GM18951 (cell line): ENCODE measurements around the gene LMCD1.

Experiments
- POLR2A ChIP-seq: IDR thresholded peaks from 4 replicates; pipeline ENCODE4 v1.6.1; 2011; ENCODE audit warnings: mild to moderate bottlenecking; ENCODE audit not compliant: insufficient read length, insufficient read depth; ENCODE audit errors: extremely low read depth
- in situ Hi-C: fragments of 300-500 bp; cut with MboI; formaldehyde crosslinking; loops from one replicate; pipeline ENCODE4 v1.12.0; 2022; ENCODE audit warnings: low sequenced_read_pairs, mixed read lengths, inconsistent platforms; ENCODE audit not compliant: unreplicated experiment

LMCD1 gene, protein sequence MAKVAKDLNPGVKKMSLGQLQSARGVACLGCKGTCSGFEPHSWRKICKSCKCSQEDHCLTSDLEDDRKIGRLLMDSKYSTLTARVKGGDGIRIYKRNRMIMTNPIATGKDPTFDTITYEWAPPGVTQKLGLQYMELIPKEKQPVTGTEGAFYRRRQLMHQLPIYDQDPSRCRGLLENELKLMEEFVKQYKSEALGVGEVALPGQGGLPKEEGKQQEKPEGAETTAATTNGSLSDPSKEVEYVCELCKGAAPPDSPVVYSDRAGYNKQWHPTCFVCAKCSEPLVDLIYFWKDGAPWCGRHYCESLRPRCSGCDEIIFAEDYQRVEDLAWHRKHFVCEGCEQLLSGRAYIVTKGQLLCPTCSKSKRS

DNA sequence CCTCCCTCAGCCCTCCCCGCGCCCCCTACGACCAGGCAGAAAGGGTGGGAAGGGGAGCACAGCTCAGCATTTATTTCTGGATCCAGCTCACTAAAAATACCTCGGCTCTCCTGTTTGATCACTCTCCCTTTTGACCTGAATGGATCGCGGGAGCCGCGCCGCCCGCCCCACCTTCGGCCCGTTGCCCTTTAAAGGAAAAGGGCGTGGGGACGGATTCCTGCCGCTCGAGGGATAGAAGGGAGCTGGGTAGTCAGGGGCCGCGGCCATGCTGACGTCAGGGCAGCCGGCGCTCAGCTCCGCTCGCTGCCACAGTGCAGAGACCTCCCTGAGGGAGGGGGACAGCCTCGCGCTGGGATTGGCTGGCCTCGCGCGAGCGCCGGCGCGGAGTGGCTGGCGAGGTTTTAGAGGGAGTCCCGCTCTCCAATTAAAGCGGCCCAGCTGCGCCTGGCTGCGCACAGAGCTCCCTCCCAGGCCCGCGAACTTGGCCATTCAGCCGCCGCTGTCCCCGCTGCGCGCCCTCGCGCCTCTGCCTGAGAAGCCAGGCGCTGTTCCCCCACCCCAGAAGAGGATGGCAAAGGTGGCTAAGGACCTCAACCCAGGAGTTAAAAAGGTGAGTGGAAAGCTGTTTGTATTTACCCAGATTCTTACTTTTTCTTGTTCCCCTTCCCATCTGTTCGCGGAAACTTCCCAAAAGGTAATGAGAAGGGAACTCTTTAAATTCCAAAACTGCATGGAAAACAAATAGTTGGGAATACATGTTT lies at the start of gene LMCD1:
TSS of gene LMCD1 (plus strand) at position 453 of the 761 bp plus-strand sequence. CDS start at position 569, 116 bp downstream.
- peak; percentile 32 for TF ChIP-seq POLR2A
- in situ Hi-C loops: no loop called here

DNA sequence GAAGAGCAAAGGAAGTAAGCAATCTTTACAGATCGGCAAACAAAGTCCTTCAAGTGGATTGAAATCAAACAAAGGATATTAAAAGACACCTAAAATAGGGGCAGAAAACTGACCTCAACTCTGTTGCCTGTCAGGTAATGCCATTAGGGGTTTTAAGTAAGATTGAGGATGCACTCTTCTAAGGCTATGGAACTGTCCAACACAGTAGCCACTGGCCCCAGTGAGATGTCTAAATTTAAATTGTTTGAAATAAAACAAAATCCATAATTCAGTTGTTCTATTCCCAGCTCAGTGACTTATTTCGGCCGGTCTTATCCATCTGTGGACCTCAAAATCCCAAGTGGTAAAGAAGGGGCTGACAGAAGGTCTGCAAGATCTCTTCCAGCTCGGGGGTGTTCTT lies 49.5 kb upstream of the LMCD1 start:
- TF ChIP-seq POLR2A: no peak
- in situ Hi-C loops: no loop called here

DNA sequence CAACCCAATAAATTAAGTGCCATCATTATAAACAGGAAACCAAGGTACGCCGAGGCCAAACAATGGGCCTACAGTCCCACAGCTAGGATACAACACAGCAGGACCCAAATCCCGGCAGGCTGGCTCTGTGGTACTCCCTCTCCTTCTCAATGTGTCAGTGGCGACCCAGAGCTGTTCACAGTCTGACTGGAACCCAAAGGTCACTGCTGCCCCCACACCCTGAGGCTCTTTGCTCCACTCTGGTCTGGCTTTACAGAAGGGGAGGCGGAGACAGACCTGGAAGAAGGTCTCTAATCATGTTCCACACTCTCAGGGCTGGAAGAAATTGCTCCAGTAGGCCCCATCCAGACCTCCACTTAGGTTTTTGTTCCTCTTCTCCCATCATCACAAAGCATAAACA lies 48.5 kb upstream of the LMCD1 start:
- in situ Hi-C loops: no loop called here
- no peak for TF ChIP-seq POLR2A

DNA sequence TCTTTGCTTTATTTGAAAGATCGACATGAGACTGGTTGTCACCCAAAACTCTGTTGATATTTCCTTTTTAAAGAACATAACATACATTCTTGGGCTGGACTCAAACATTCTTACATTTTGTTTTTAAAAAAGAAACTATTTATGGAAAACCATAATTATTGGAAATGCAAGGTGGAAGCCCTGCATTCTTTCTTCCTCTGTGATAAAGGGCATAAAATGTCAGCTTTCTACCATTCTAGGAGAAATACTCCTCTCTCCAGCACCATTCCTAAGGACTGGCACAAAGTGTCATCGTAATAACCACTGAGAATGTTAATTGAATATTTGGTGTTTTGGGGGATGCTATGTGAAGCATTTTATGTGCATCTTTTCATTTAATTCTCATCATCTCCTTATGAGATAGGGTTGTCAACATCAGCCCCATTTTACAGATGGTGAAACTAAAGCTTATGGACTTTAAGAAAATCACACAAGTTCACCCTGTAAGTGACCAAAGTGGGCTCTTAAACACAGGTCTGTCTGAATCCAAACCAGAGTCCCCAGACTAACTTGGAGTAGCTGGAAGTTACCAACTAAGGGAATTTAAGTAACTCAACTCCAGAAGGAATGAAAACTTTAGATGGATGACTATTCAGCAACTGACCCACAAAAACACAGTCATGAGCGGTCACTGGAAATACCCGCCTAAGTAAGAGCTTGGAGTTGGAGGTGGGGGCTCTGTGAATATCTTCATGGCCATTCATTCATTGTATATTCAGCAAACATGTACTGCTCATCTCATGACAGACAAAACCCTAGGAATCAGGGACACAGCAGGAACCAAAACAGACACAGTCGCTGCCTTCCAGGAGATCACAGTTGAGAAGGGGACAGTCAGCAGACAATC lies 45.9 kb upstream of the LMCD1 start:
- in situ Hi-C loops: no loop called here
- no peak for TF ChIP-seq POLR2A

DNA sequence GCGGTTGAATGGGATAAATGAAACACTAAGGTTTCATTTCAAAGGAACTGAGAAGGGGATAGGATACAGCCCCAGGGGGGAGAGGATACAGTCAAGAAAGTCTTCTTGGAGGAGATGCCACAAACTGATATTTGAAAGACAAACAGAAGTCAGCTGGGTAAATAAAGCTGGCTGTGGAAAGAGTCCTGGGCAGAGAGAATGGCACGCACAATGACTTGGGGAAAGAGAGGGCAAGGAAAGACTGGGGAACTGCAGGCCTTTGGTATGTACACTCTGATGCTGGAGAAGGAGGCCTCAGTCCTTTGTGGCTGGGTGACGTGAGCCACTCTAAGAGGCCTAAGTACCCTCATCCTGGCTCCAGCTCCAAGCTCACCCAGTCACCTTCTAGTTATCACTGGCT lies 45.2 kb upstream of the LMCD1 start:
- in situ Hi-C loops: no loop called here
- TF ChIP-seq POLR2A: no peak

DNA sequence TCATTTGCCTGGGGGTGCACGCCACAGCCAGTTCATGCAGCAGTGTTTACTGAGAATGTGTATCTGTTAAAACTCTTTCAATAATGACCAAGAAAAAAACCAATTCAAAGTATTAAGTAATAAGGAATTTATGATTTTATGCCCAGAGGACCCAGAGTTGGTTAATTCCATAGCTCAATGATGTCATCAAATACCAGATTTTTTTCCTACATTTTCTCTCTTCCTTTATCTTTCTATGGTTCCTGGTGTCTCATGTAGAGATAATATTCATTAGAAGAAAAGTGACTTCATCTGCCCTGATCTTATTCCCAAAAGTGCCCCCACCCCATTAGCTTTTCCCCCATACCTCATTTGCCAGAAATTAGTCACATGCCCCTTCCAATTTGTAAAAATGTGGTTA lies 44.6 kb upstream of the LMCD1 start:
- no peak for TF ChIP-seq POLR2A
- in situ Hi-C loops: no loop called here

DNA sequence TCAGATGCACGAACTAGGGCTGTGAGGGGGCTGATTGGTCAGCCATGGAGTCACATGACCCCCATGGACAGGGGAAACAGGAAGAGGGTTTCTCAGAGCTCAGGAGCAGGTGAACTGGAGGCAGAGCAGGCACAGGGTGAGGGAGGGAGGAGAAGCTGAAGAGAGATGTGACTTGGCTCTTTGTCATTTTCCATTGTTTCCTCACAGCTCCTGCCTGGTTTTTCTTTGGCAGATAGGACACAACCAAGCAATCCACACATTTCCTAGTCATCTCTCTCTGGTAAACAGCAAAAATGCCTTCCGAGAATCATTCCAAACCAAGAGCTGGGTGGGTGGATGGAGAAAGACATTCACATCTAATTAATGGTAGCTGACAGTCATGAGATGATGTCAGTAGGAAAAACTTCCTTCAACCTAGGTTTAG lies 43.4 kb upstream of the LMCD1 start:
- in situ Hi-C loops: no loop called here
- no peak for TF ChIP-seq POLR2A

DNA sequence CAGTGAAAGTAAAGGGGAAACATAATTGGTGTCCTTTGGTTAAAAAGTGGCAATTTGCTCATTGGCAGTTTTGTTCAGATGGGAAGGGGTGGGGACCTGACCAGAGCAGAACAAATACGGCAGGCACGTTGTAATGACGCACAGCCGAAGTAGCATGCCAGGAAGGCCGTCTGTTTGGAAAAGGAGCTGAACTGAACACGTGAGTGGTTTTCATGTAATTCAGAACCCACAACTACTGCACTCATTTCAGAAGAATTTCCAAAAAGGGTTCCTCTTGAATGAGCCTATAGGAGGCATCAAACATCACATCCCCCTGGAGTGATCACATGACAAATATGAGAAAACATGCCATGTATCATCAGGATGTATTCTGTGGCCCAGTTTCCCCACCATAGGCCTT lies 42.9 kb upstream of the LMCD1 start:
- TF ChIP-seq POLR2A: no peak
- in situ Hi-C loops: no loop called here

DNA sequence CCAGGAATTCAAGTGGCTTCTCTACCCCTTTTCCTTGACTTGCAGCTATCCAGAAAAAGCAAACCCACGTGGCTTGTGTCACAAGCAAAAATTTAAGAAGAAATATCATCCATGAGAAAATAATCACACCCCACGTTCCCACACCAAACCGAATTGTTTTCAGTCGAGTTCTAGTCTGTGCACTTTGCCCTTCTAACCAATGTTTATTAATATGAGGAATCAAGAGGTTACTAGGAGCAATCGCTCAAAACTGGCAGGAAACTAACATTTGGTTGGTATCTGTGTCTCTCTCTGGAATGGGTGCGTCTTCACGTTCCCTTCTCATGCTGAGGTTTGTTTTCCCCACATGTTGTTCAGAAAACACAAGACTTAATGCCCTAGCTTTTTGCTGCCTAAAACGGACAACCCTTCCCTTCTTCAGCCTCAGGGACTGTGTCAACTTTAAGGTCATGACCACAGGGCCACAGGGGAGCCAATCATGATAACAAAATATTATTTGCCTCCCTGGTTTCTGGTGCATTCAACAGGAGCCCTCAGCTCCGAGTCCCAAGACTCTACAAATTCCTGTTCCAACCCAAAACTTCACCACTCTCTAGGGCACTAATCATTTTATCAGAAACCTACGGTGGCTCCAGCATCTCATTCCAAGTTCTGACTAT lies 41.4 kb upstream of the LMCD1 start:
- in situ Hi-C loops: no loop called here
- TF ChIP-seq POLR2A: no peak

DNA sequence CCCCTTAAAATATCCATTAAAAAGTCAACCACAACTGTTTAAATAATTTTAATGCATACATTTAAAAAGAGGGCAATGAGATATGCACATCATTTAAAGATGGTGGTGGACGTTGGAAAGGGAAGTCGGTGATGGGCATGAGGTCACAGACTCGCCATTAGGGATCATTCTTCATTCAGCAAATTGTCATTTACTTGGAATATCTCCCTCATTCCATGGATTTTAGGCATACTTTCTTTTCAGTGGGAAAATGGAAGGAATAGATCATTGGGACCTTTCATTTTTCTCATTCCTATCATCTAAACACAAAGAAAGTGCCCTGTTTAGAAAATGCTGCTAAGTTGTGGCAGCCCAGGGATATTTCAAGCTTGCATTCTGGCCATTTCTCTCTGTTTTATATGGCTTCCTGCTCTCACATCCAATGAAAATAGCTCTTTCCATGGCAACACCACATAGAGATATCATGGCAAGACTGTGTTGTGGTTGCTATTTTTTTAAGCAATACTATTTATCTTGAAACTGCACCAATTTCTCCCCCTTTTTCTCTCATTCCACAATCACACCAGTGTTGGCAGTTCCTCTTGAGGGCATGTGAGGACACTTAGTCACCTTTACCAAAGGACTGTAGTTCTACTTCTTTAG lies 40.7 kb upstream of the LMCD1 start:
- in situ Hi-C loops: no loop called here
- TF ChIP-seq POLR2A: no peak

DNA sequence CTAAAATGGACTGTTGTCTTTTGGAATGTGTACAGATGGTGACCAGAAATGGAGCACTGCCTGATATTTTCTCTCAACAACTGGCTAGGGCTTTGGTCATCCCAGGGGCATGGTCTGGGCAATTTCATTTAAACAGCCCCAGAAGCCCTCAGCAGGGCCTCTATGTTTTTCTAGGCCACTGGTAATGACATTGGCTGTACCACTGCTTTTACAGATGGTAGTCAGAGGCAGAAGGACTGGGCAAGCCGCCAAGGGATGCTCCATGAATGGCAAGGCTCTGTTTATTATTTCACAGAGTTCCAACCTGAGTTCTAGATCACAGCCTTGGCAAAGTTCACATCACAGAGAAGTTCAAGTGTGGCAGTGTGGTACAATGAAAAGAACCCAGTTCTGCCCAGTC lies 37.0 kb upstream of the LMCD1 start:
- no peak for TF ChIP-seq POLR2A
- in situ Hi-C loops: no loop called here

DNA sequence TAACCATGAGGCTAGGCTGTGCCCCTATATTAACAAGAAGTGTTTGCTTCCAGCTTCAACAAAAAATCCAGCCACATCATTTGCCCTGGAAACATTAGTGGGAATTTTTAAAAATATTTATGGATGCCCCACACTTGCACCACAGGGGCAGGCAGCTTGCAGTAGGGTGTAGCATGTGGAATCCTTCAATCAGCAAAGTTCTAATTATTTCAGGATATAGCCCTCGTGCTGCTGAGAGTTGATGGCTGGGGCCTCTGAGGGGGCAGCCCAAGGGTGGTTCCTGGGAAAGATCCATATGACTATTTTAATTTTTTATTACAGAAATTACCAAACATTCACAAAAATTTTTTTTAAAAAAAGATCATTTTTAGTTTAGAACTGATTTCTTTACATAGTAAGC lies 35.1 kb upstream of the LMCD1 start:
- in situ Hi-C loops: no loop called here
- TF ChIP-seq POLR2A: no peak
